IMR-90 (cell line): ENCODE data around the gene ADCYAP1R1. TPM values are rescaled to one million over a fixed set of nuclear protein-coding genes. Genes with fewer than 3 reads are reported as not detected.

Experiments used
- ATAC-seq: fragments of 200-7000 bp; cut with Tn5 transposase; 2 replicates; pipeline ENCODE4 v1.9.1; 2020; ENCODE audit warnings: low read depth, mild to moderate bottlenecking, moderate library complexity
- BruUV-seq: library from RNA; stranded (reverse); fragments of 400-500 nt; replicated peaks from 2 replicates; lab custom pipeline; 2021; lab: Mats Ljungman, UMichigan
- CTCF ChIA-PET: fragments of 300-600 bp; formaldehyde crosslinking; extraction: SDS; loops from one replicate; lab custom pipeline; 2021; ENCODE audit warnings: antibody characterized with exemption; lab: Yijun Ruan, JAX
- POLR2A ChIA-PET: fragments of 300-600 bp; sonication (Branson Sonifier 250); formaldehyde crosslinking; loops from one replicate; lab custom pipeline; 2022; ENCODE audit warnings: antibody characterized with exemption; ENCODE audit not compliant: unreplicated experiment; lab: Charles Lee
- DNase-seq: peaks from one replicate; pipeline ENCODE4 v3.0.0; 2013
- H2AFZ ChIP-seq: replicated peaks from 2 replicates; pipeline ENCODE3; 2013; ENCODE audit warnings: low read length, mild to moderate bottlenecking; ENCODE audit not compliant: poor library complexity
- H2AK5ac ChIP-seq: 2 replicates; pipeline ENCODE4 v1.6.1; 2013; ENCODE audit warnings: low read depth, low read length, inconsistent platforms
- H2AK9ac ChIP-seq: replicated peaks from 2 replicates; pipeline ENCODE3; 2013; ENCODE audit warnings: mild to moderate bottlenecking, low read depth, low read length, moderate library complexity; ENCODE audit not compliant: poor library complexity
- H2BK120ac ChIP-seq: 2 replicates; pipeline ENCODE4 v1.6.1; 2013; ENCODE audit warnings: low read depth, low read length, inconsistent platforms
- H2BK15ac ChIP-seq: 3 replicates; pipeline ENCODE4 v1.6.1; 2013; ENCODE audit warnings: low read depth, low read length, inconsistent platforms
- H2BK20ac ChIP-seq: 2 replicates; pipeline ENCODE4 v1.6.1; 2013; ENCODE audit warnings: low read depth, mild to moderate bottlenecking, inconsistent platforms, low read length, moderate library complexity
- H2BK5ac ChIP-seq: 2 replicates; pipeline ENCODE4 v1.6.1; 2013; ENCODE audit warnings: mild to moderate bottlenecking, low read depth, low read length, inconsistent platforms; ENCODE audit not compliant: poor library complexity, severe bottlenecking
- H3K14ac ChIP-seq: replicated peaks from 2 replicates; pipeline ENCODE4 v1.6.1; 2013; ENCODE audit warnings: low read depth, low read length, inconsistent platforms
- H3K18ac ChIP-seq: 2 replicates; pipeline ENCODE4 v1.6.1; 2013; ENCODE audit warnings: low read depth, low read length, control low read depth
- H3K23ac ChIP-seq: 2 replicates; pipeline ENCODE4 v1.6.1; 2013; ENCODE audit warnings: low read depth, low read length, inconsistent platforms
- H3K27ac ChIP-seq: 2 replicates; pipeline ENCODE4 v1.5.1; 2013; ENCODE audit warnings: mild to moderate bottlenecking, control low read depth, low read length; ENCODE audit not compliant: insufficient read depth
- H3K27me3 ChIP-seq: 2 replicates; pipeline ENCODE4 v1.6.1; 2013; ENCODE audit warnings: low read length; ENCODE audit not compliant: control insufficient read depth, insufficient read depth
- H3K36me3 ChIP-seq: 2 replicates; pipeline ENCODE4 v1.6.1; 2013; ENCODE audit warnings: low read length, mixed read lengths; ENCODE audit not compliant: control insufficient read depth, insufficient read depth
- H3K4ac ChIP-seq: 2 replicates; pipeline ENCODE4 v1.6.1; 2013; ENCODE audit warnings: low read depth, low read length, inconsistent platforms
- H3K4me1 ChIP-seq: 2 replicates; pipeline ENCODE4 v1.6.1; 2013; ENCODE audit warnings: low read length, mixed read lengths; ENCODE audit not compliant: control insufficient read depth, insufficient read depth
- H3K4me2 ChIP-seq: 2 replicates; pipeline ENCODE4 v1.6.1; 2013; ENCODE audit warnings: low read depth, mild to moderate bottlenecking, control low read depth, low read length, moderate library complexity
- H3K4me3 ChIP-seq: 2 replicates; pipeline ENCODE4 v1.5.1; 2013; ENCODE audit warnings: low read depth, mild to moderate bottlenecking, control low read depth, low read length, moderate library complexity; ENCODE audit not compliant: insufficient read depth
- H3K56ac ChIP-seq: 2 replicates; pipeline ENCODE4 v1.6.1; 2013; ENCODE audit warnings: low read length, inconsistent platforms; ENCODE audit not compliant: insufficient read depth; ENCODE audit errors: extremely low read depth
- H3K79me1 ChIP-seq, 2 experiments: 2 replicates each; pipeline ENCODE4 v1.6.1; 2013; ENCODE audit warnings: low read length in 2 of 2, inconsistent platforms in 1 of 2, low read depth in 1 of 2
- H3K9ac ChIP-seq: 2 replicates; pipeline ENCODE4 v1.6.1; 2013; ENCODE audit warnings: low read depth, low read length, control low read depth
- H3K9me1 ChIP-seq: 2 replicates; pipeline ENCODE4 v1.6.1; 2013; ENCODE audit warnings: low read length, inconsistent platforms; ENCODE audit not compliant: insufficient read depth
- H3K9me3 ChIP-seq: 2 replicates; pipeline ENCODE4 v1.6.1; 2013; ENCODE audit warnings: low read length; ENCODE audit not compliant: control insufficient read depth, insufficient read depth
- H4K20me1 ChIP-seq: 2 replicates; pipeline ENCODE4 v1.6.1; 2013; ENCODE audit warnings: low read length, inconsistent platforms; ENCODE audit not compliant: insufficient read depth
- H4K5ac ChIP-seq: 2 replicates; pipeline ENCODE4 v1.6.1; 2013; ENCODE audit warnings: mild to moderate bottlenecking, low read depth, low read length, control low read depth
- H4K8ac ChIP-seq, 2 experiments: 2 replicates each; pipeline ENCODE4 v1.6.1; 2013; ENCODE audit warnings: low read depth in 2 of 2, low read length in 2 of 2, control low read depth in 1 of 2, inconsistent platforms in 1 of 2
- H4K91ac ChIP-seq: 2 replicates; pipeline ENCODE4 v1.6.1; 2013; ENCODE audit warnings: low read depth, low read length, inconsistent platforms; ENCODE audit not compliant: insufficient read depth
- BHLHE40 ChIP-seq: fragments of 150-350 bp; IDR thresholded peaks from 2 replicates; pipeline ENCODE4 v1.6.1; 2016; ENCODE audit warnings: mild to moderate bottlenecking, low read depth, low read length
- CEBPB ChIP-seq: IDR thresholded peaks from 2 replicates; pipeline ENCODE4 v1.6.1; 2012; ENCODE audit warnings: low read depth, low read length, improper control_type of control experiment
- CHD1 ChIP-seq: IDR thresholded peaks from 2 replicates; pipeline ENCODE4 v1.6.1; 2012; ENCODE audit warnings: low read depth, low read length, improper control_type of control experiment
- CTCF ChIP-seq: conservative IDR thresholded peaks from 2 replicates; pipeline ENCODE4 v1.5.1; 2012; ENCODE audit warnings: mild to moderate bottlenecking, low read depth, low read length, improper control_type of control experiment
- FOS ChIP-seq: fragments of 150-350 bp; IDR thresholded peaks from 2 replicates; pipeline ENCODE4 v1.6.1; 2016; ENCODE audit warnings: low read depth, low read length
- MAFK ChIP-seq: IDR thresholded peaks from 2 replicates; pipeline ENCODE4 v1.6.1; 2012; ENCODE audit warnings: low read depth, low read length, improper control_type of control experiment
- MAZ ChIP-seq: IDR thresholded peaks from 2 replicates; pipeline ENCODE4 v1.6.1; 2012; ENCODE audit warnings: low read depth, mild to moderate bottlenecking, low read length, improper control_type of control experiment, moderate library complexity, borderline replicate concordance
- MXI1 ChIP-seq: IDR thresholded peaks from 2 replicates; pipeline ENCODE4 v1.6.1; 2012; ENCODE audit warnings: low read depth, mild to moderate bottlenecking, low read length, moderate library complexity, borderline replicate concordance
- NFE2L2 ChIP-seq: fragments of 150-350 bp; IDR thresholded peaks from 2 replicates; pipeline ENCODE4 v1.6.1; 2016; ENCODE audit warnings: low read depth, mild to moderate bottlenecking, low read length
- POLR2A ChIP-seq: IDR thresholded peaks from 2 replicates; pipeline ENCODE4 v1.6.1; 2012; ENCODE audit warnings: mild to moderate bottlenecking, low read depth, low read length
- RAD21 ChIP-seq: IDR thresholded peaks from 2 replicates; pipeline ENCODE4 v1.6.1; 2012; ENCODE audit warnings: low read length, improper control_type of control experiment
- RCOR1 ChIP-seq: IDR thresholded peaks from 2 replicates; pipeline ENCODE4 v1.6.1; 2012; ENCODE audit warnings: mild to moderate bottlenecking, low read length, improper control_type of control experiment; ENCODE audit not compliant: insufficient replicate concordance
- RFX5 ChIP-seq: IDR thresholded peaks from 2 replicates; pipeline ENCODE4 v1.8.0; 2012; ENCODE audit warnings: low read depth, mild to moderate bottlenecking, low read length, moderate library complexity
- SMC3 ChIP-seq: fragments of 150-350 bp; IDR thresholded peaks from 2 replicates; pipeline ENCODE4 v1.6.1; 2016; ENCODE audit warnings: low read depth, mild to moderate bottlenecking, antibody characterized with exemption, low read length, moderate library complexity
- USF2 ChIP-seq: fragments of 150-350 bp; IDR thresholded peaks from 2 replicates; pipeline ENCODE4 v1.6.1; 2017; ENCODE audit warnings: mild to moderate bottlenecking, antibody characterized with exemption, low read length, low read depth
- WGBS, 2 experiments: methylation state at CpG; one replicate each; pipeline versions ENCODE4 v1.1.5 to v1.1.7; 2013; ENCODE audit warnings: missing lambda C conversion rate in 2 of 2; ENCODE audit not compliant: insufficient read length in 1 of 2; ENCODE audit errors: extremely low coverage in 2 of 2; 5-methylcytosine and 5-hydroxymethylcytosine counted together
- dilution Hi-C: fragments of 300-500 bp; cut with HindIII; formaldehyde crosslinking; loops from one replicate; pipeline ENCODE4 v1.14.3; 2018; ENCODE audit warnings: low sequenced_read_pairs; ENCODE audit not compliant: unreplicated experiment
- in situ Hi-C: fragments of 300-500 bp; cut with MboI; formaldehyde crosslinking; loops from 3 replicates; pipeline ENCODE4 v1.14.3; 2019; ENCODE audit warnings: low sequenced_read_pairs, inconsistent platforms, mixed read lengths
- intact Hi-C: fragments of 100-400 bp; cut with micrococcal nuclease; formaldehyde crosslinking; loops from 2 replicates; pipeline ENCODE4 v1.10.0; 2022
- polyA plus RNA-seq, 3 experiments: library from polyadenylated mRNA; depleted of rRNA; stranded (reverse); fragments of >200 nt; gene quantifications; 2 replicates each; pipeline ENCODE4 v1.2.3, GENCODE V29; 2012; ENCODE audit warnings: low replicate concordance in 1 of 3
- total RNA-seq: library from RNA; depleted of rRNA; stranded (reverse); fragments of >200 nt; gene quantifications from 2 replicates; pipeline ENCODE4 v1.2.3, GENCODE V29; 2012
- TF ChIP-seq, protein P1 (sequence below): fragments of 150-350 bp; IDR thresholded peaks from 2 replicates; pipeline ENCODE4 v1.6.1; 2016; ENCODE audit warnings: low read depth, mild to moderate bottlenecking, low read length, moderate library complexity, borderline replicate concordance

Gene ADCYAP1R1
- total and polyA plus RNA-seq, 2 of the 4 experiments (the other 2 are of a cell fraction) = not detected

DNA sequence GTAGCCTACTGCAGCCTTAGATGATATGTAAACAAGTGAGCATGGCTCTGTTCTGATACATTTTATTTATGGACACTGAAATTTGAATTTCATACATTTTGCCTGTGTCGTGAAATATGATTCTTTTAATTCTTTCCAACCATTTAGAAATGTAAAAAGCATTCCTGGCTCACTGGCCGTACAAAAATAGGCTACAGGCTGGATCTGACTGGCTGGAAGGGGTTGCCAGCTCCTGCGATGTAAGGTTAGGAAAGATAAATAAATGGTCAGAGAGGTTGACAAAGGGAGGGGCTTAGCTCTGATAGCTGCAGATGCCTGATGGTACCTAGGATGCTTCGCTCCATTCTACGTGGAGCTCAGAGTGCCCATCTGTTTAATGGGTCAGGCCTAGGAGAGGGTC is 3.4 kb downstream of the ADCYAP1R1 start:
- Histone ChIP-seq H3K4ac (no peak overlapping the region), H3K56ac (no peak overlapping the region), H2AFZ (no peak overlapping the region), H3K4me3 (no peak overlapping the region), H3K9ac (no peak overlapping the region), H3K23ac (no peak overlapping the region), H2BK15ac (no peak overlapping the region), H3K27ac (no peak overlapping the region), H3K9me1 (no peaks in the 10 kb centered on the region), H2BK5ac (no peak overlapping the region), H3K79me1 (no peaks in the 10 kb centered on the region), H4K91ac (no peak overlapping the region), H3K9me3 (no peaks in the 10 kb centered on the region), H2AK9ac (no peak overlapping the region), H3K27me3 (peaks cover 44% of the 10 kb centered on the region), H3K14ac (no peak overlapping the region), H2BK120ac (no peak overlapping the region), H3K36me3 (no peaks in the 10 kb centered on the region), H2AK5ac (no peak overlapping the region), H3K4me2 (no peak overlapping the region), H2BK20ac (no peak overlapping the region), H4K5ac (no peak overlapping the region), H3K4me1 (no peaks in the 10 kb centered on the region), H3K18ac (no peak overlapping the region), H4K20me1 (no peaks in the 10 kb centered on the region), H4K8ac (no peak overlapping the region)
- ChIA-PET CTCF (no interaction called here), POLR2A (no interaction called here)
- DNase-seq = no peak
- intact Hi-C loops = no loop called here
- no peak for ATAC-seq
- dilution Hi-C loops = no loop called here
- no TSS peak for BruUV-seq
- whole genome bisulfite sequencing, 2 experiments = 62% methylated on average over 3 of the region's 5 CpGs; no CpG with 5 or more reads in 1 of the 2 experiments
- TF ChIP-seq CEBPB (no peak), MAFK (no peak), CHD1 (no peak), NFE2L2 (no peak), POLR2A (no peak), MXI1 (no peak), RAD21 (no peak), BHLHE40 (no peak), RFX5 (no peak), USF2 (no peak), CTCF (no peak), RCOR1 (no peak), FOS (no peak), SMC3 (no peak), MAZ (no peak)
- TF ChIP-seq, protein P1, sequence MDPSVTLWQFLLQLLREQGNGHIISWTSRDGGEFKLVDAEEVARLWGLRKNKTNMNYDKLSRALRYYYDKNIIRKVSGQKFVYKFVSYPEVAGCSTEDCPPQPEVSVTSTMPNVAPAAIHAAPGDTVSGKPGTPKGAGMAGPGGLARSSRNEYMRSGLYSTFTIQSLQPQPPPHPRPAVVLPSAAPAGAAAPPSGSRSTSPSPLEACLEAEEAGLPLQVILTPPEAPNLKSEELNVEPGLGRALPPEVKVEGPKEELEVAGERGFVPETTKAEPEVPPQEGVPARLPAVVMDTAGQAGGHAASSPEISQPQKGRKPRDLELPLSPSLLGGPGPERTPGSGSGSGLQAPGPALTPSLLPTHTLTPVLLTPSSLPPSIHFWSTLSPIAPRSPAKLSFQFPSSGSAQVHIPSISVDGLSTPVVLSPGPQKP = no peak
- in situ Hi-C loops = no loop called here
